GM21423 (cell line): ENCODE data around the gene NECTIN1.

Experiments
- ATAC-seq: cut with Tn5 transposase; IDR thresholded peaks from one replicate; pipeline ENCODE4 v1.9.1; 2021; ENCODE audit warnings: mild to moderate bottlenecking, moderate library complexity; ENCODE audit not compliant: unreplicated experiment

NECTIN1 gene

DNA sequence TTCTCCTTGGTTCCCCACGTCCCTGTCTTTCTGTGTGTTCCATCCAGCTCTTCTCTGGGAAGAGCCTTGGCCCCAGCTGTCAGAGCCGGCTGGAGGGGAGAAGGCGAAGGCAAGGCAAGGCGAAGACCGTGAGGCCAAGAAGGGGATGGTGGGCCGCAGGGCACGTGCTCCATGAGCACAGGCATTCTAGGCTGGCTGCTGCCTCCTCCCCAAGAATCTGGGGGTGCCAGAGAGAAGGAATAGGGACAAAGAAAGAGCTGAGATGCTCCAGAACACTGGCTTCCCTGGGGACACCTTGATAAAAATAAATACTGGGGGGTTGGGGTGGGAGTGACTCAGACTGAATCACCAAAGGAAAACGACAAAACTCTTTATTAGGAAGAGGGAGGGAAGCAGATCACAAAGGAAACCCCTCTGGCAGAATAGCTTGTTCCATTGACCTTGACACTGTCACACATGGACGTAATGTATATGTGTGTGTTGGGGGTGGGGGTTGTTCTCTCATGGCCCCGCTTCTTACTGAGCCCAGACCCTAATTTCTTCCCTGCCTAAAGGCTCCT is 52.5 kb downstream of the NECTIN1 start:
- ATAC-seq: no peak

DNA sequence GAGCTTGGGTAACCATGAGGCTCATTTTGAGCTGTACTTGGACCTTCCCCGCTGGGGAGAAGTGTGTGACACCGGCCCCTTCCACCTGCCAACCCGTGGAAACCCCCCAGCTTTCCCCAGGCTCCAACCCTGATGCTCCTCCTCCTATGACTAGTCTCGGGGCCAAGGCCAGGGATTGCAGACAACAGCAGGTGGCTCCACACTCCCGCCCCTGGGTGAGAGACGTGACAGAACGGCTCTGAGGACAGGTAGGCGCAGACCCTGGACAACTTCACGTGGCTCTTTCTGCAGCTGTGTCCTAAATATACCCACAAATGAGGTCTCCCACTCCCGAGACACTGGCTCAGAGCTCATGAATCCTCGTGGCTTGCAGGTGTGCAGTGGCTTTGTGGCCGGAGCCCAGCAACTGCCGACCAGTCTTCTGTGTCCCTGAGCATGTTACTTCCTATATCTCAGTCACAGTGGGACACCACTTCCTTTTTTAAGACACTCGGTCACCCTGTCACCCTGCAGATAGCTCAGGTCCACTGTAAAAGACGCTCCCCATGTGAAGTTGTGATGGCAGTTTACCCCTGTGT is 55.2 kb downstream of the NECTIN1 start:
- ATAC-seq: peak; percentile 81

DNA sequence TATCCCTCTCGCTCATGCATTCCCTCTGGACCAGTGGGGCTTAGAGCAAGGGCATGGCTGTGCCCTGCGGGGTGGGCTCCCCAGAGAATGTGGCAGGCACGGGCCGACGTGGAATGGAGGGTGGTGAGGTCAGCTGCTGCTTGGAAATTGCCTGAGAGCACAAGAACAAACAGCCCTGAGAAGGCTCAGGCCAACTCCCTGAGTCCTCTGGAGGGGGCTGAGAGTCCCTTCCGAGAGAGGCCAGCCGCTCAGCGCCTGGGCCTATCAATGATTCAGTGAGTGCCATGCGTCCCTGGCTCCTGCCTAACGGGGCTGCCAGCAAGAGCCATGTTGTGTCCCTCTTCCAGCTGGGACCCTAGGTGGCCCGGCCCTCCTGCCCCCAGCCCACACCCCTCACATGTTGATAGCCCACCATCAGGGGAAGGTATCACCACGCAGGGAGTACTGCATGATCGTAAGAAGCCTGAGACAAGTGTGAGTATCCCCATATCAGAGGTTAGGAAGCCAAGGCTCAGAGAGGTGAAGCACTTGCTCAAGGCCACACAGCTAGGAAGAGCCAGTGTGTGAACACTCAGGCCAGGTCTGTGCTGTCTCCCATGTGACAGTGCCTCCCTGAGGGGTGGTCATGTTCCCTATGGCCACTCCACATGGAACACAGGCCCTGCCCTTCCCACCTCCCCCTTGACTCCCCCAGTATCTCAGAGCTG is 55.8 kb downstream of the NECTIN1 start:
- no peak for ATAC-seq

DNA sequence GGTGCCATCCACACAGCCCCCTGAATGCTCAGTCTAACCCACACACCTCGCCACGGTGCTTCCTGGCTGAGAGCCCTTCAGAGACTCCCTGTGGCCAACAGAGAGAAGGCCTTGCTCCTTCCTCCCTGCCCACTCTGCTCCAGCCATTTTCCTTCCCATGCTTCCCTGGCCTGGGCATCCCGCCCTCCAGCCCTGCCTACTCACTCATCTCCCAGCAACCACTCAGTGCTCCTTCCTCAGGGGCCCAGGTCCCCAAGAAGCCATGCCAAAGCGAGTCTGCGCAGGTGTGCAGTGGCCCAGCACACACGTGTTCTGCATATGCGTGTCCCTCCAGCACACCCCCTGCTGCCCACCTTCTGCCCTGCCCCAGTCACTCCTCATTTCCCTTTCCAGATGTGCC is 56.4 kb downstream of the NECTIN1 start:
- no peak for ATAC-seq

DNA sequence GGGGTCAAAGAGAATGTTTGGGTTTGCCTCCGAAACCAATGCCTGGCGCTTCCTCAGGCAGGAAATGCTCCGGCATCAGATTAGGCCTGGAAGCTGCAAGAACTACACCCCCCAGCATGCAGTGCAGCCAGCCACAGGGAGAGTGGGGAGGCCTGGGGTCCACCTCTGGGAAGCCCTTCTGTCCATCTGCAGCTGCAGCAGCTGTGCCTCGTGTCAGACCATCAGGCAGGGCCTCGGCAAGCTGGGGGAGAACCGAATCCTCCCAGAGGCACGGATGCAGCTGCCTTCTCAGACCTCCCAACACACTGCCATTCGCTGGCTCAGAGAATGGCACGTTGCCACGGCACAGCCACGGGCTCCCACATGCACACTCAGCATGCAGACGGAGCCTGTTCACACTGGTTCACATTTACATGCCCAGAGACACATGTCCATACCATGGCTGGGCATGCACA is 57.4 kb downstream of the NECTIN1 start:
- ATAC-seq: no peak

DNA sequence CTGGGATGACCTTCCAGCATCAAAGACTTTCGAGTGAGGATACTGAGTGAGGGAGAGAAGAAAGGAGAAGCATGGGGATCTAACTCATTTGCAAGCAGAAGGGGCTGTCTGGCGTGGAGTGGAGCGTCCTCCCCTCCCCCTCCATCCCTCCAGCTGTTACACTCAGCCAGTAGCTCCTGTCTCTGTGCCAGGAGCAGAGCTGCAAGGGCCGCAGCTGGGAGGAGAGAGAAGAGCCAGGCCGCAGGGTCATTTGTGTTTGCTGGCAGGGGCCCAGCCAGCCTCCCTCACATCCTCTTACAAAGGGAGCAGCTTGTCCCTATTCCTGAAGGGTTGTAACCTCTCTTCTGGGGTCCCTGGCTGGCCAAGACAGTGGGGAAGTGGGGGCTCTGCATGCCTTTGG is 57.9 kb downstream of the NECTIN1 start:
- no peak for ATAC-seq

DNA sequence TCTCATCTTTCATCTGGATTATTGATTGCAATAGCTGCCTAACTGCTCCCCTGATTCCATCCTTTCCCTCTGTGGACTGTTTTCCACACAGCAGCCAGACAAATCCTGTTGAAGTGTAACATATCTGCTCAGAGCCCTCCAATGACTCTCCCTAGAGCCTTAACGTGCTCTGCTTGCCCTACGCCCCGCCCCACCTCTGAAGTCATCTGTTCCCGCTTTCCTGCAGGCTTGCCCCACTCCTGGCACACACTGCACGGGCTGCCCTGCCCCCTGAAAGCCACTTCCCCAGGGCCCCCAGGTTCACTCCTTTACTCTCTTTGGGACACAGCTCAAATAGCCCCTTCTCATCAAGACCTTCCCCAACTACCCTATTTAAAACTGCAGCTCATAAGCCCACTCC is 59.5 kb downstream of the NECTIN1 start:
- ATAC-seq: no peak

DNA sequence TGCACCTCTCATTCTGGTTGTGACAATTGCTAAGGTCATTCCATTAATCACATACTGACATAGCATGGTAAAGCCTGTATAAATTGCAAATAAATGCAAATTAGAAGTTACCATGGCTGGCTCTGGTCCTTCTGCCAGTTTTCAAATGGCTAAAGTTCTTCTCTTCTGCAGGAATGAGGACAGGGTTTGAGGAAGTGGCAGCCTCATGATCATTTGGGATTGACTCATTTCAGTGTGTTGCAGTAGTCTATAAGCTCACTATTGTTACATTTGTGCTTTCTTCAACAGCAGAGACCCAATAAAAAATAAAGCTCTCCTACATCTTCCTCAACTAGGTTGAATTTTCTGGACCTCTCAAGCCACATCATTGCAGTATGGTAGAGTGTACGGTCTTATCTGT is 60.3 kb downstream of the NECTIN1 start:
- no peak for ATAC-seq

DNA sequence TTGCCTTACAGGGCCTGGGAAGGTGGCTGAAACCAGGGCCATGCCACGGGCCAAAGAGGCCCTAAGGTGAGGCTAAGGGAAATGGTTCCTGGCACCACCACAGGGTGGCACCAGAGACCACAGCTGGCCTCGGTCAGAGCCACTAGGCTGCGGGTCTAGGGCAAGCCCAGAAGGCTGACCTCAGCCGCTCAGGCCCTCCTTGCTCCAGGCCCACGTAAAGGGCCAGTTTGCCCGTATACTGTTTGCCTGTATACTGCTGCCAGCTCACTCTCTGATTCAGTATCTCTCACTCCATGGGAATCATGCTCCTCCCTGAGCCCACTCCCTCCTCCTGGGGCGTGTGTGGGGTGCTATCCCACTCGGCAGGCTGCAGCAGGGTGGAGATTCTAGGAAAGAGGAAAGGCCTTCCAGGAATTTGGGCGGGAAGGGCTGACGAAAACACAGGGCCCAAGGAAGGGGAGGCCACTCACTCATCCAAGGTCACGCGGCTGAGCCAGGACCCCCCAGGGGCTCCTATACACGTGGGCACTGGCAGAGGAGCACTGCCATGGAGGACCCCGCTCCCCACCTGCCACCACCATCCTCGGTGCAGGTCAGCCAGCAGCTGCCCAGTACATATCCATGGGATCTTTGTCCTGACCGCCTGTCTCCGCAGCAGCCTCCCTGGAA is 62.4 kb downstream of the NECTIN1 start:
- peak; percentile 79 for ATAC-seq

DNA sequence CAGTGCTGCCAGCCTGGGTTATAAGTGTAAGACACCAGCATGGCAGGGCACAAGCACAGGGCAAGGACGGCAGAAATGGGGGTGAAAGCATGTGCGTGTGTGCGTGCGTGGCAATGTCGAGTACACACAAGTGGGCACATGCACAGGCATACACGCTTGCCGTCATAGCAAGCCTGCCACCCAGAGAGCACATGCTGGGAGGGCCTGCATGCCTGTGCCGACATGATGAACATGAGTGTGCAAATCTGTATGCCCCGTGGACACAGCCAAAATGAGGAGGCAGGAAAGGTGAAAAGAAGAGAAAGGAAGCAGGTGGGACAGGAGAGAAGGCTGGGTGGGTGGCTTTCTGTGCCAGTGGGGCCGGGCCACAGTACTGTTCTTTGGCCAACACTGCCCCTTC is 62.9 kb downstream of the NECTIN1 start:
- no peak for ATAC-seq

DNA sequence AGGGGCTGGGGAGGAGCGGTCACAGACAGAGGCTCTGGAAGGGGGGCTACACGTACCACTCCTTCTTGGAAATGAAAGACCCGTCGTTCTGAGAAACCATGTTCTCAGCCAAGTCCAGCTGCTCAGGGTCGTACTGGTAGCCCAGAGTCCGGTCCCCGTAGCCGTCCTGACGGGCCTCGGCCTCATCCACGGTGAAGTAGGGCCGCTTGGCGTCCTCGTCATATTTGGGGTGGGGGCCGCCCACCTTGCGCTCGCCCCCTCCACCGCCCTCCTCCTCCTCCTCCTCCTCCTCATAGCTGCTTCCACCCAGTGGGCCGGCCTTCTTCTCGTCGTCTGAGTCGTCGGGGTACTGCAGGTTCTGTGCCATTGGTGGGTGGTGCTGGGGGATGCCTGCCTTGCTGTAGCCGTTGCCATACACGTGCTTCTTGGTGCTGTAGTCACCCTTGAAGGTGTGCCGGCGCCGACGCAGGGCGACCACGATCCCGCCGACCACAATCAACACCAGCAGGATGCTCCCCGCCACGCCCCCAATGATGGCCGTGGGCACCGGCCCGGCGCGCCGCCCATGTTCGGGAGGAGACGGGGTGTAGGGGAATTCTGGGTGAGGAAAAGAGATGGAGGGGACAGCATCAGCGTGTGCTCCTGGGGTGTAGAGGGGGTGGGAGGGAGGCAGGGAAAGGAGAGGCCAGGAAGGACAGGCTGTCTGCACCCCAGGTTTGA is 64.1 kb downstream of the NECTIN1 start:
- no peak for ATAC-seq

DNA sequence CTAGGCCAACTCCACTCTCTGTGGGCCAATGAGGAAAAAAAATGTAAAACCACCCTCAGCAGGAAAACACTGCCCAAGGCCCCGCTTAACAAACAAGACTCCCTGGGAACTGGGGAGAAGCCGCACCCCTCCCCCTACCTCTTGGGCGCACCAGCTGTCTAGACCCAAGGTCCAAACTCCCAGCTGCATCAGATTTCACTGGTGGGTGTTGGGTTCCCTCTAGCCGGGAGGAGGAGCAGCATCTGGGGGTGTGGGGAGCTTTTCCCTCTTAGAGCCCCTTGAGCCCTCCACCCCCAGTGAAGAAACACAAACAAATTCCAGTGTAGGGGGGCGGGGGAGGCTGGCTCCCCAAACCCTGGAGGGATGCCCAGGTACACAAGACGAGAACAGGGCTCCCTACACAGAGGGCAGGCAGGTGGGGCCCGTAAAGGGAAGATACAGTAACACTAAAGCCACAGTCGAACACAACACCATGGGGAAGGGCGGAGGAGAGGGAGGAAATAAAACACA is 64.9 kb downstream of the NECTIN1 start:
- no peak for ATAC-seq

DNA sequence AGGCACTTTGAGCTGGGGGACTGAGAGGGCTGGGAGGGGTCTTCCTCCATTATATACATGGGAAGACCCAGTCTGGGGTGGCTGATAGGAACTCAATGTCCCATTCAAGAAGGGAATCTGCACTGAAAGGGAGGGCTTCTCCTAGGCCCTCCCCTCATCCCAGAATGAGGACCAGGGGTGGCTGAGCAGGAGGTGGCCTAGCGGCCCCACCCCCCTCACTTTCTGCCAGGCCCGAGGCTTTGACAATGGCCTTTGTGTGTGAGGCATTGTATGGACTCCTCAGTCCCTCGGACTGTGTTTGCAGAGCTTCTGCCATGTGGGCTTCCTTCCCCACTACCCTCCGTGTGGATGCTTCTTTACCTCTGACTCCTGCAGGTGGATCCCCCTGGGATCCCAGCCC is 65.7 kb downstream of the NECTIN1 start:
- no peak for ATAC-seq

DNA sequence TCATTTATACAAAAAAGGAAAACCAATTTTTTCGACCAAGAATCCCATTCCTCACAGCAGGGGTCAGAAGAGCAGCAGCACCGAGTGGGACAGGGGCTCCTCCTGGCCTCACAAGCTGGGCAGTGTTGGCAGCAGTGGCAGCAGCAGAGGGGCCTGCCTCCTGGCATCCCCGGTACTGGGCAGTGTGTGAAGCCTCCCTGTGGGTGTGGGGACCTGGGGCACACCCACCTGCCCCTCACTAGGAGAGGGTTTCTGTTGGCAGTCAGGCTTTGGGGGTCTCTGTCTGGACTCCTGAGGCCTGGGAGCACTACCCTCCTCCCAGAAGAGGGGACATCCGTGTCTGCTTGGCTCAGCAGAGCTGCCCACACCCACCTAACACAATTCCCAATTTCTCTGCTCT is 67.8 kb downstream of the NECTIN1 start:
- no peak for ATAC-seq

DNA sequence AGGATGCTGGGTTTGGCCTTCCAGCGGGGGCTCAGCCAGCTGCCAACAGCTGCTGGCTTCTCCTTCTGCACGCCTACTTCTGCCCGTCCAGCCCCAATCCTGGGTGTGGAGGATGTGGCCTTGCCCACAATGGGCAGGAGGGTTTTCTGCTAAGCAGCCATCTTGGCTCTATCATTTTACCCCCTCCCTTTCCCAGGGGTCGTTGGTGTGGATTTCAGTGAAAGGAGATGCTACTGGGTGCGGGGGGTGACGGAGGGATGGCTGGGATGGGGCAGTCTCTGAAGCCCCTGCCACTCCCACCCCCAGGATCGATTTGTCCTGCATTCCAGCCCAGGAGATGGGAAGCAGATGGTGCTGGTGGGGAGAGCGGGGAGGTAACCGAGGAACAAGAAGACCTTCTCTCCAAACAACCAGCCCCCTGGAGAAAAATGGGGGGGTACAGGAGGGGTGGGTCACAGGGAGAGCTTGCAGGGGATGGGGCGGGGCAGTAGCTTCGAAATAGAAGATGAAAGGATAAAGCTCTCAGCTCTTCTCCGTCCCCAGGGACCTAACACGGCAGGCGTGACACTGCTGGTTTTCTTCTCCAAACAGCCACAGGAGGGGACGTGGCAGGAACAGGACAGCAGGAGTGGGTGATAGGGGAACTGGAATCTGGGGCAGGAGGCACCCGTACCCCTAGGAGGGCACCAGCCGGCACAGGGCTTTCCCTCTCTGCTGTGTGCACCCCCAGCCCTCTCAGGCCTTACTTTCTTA is 68.9 kb downstream of the NECTIN1 start:
- ATAC-seq: no peak

DNA sequence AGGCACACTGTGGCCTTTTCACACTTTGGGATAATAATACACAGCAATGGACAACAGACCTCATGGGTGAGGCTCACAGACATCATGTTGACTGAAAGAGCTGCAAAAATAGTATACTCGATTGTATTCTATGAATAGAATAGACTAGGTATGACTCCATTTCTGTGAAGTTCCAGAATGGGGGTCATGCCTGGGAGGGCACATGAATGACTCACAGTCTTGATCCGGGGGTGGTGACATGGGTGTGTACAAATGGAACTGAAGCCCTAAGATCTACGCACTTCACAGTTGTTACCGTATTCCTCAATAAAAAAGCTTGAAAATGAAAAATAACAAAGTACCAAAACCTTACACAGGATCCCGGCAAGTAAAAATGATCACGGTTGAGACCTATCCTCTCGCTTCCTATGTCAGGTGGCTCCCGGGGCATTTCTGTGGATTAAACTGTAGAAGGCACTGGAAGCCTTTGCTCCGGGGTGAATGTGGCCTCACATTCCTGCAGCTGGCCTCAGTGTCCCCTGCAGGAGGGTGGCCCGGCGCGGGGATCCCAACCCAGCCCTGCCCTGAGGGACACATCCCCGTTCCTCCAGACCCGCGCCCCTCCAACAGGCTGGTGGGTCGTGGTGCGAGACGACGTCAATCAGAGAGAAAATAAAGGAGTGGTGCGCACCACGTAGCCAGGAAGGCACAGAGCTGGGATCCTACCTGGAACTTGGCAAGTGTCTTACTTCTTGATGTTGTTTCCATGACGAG is 75.9 kb downstream of the NECTIN1 start:
- no peak for ATAC-seq

DNA sequence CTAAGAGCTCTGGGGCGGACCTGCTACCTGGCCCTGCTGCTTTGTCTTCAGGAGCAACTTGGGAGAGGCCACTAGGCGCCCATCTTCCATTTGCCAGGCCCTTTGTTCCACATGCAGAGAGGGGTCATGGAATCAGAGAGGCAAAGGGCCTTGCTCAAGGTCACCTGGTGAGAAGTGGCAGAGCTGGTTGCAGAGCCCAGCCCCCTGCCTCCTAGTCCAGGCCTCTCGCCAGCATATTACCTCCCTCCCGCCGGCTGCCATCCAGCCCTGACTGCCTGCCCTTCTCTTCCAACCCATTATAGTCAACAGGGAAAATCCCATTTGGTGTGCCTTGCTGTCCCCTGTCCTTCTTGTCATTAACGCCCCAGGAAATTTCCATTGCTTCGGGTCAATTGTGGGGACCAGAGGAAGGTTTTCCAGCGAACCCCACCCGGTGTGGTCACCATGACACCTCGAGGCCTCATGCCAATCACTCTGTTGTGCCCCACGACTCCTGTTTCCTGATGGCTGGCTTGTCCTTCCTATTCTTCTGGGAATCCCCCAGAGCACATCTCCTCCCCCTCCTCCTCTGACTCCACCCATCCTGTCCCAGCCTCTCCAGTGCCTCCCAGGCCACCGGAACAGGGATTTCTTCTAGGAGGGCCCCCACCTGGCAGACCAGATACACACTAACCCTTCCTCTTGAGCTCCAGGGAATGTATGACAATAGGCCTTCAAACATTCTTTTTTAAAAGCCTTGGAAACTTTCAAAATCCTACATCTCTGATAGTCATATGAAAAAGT is 77.0 kb downstream of the NECTIN1 start:
- ATAC-seq: no peak

DNA sequence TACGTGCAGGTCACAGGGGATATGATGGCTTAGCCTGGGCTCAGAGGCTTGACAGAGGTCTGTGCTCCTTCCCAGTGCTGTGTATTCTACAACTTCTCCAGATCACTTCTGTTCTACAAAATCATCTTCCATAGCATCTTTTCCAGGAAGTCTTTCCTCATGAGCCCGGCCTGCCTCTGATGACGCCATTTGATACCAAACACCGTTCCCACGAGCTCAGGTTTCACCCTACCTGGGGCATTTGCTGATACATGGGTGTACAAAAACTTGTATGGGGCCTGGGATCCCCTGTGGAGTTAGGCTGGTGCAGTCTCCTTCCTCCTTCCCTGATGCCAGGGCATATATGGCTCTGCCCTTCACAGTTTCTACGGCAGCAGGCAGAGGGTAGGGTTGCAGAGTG is 78.7 kb downstream of the NECTIN1 start:
- no peak for ATAC-seq

DNA sequence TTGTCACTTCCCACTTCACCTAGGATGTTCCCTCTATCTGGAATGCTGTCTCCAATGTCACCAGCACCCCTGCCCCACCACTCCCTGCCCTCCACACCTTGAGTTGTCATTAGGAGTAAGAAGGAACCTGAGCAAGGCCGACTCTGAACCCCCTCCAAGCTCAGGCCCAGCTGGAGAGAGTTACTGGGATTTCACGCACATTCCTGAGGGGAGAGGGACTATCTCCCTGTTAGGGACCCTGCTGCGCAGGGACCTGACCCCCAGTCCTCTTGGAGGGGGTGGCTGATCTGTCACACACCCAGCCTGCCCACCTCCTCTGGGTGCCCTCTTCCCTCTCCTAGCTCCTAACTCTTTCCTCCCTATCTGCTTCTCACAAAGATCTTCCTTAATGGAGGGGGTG is 81.7 kb downstream of the NECTIN1 start:
- no peak for ATAC-seq
